ENCODE data around the gene OBI1.

The OBI1 gene

GRCh38 chr13:78658630-78659449 lies at the start of gene OBI1:
Gene OBI1, minus strand, starts transcription at chr13:78659155. Its CDS starts 35 bp downstream, at chr13:78659120.
- peak in 55 of 56 donors; percentile 7 to 95 (median 83) for DNase-seq

GRCh38 chr13:78701383-78701782 lies 42.4 kb upstream of the OBI1 start:
- DNase-seq = no peak

- DNase-seq = no peak
These were observed 41.4 kb upstream of the OBI1 start for GRCh38 chr13:78700121-78700910.

- DNase-seq = peak in 1 of 56 donors; percentile 3
These were observed 30.1 kb upstream of the OBI1 start for GRCh38 chr13:78689011-78689410.

GRCh38 chr13:78686461-78686860 lies 27.5 kb upstream of the OBI1 start:
- DNase-seq = no peak

- peak in 1 of 56 donors; percentile 4 for DNase-seq
These were observed 21.8 kb upstream of the OBI1 start for GRCh38 chr13:78680576-78681350.

- no peak for DNase-seq
These were observed 21.2 kb upstream of the OBI1 start for GRCh38 chr13:78680115-78680561.

- no peak for DNase-seq
These were observed 20.4 kb upstream of the OBI1 start for GRCh38 chr13:78679329-78679728.

GRCh38 chr13:78675112-78675511 lies 16.2 kb upstream of the OBI1 start:
- no peak for DNase-seq

- DNase-seq = no peak
These were observed 15.7 kb upstream of the OBI1 start for GRCh38 chr13:78674638-78675037.

- DNase-seq = no peak
These were observed 3.5 kb upstream of the OBI1 start for GRCh38 chr13:78662467-78662866.

GRCh38 chr13:78660495-78660857 lies 1.5 kb upstream of the OBI1 start:
- no peak for DNase-seq

- DNase-seq = peak in 6 of 56 donors; percentile 2 to 23 (median 8)
These were observed 958 bp upstream of the OBI1 start for GRCh38 chr13:78659732-78660494.

GRCh38 chr13:78659450-78659730 lies 435 bp upstream of the OBI1 start:
- no peak for DNase-seq

GRCh38 chr13:78657699-78658629 lies 991 bp downstream of the OBI1 start:
- no peak for DNase-seq

GRCh38 chr13:78655906-78656305 lies 3.0 kb downstream of the OBI1 start:
- no peak for DNase-seq

- no peak for DNase-seq
These were observed 3.9 kb downstream of the OBI1 start for GRCh38 chr13:78655007-78655406.

GRCh38 chr13:78652651-78653050 lies 6.3 kb downstream of the OBI1 start:
- DNase-seq = no peak

- no peak for DNase-seq
These were observed 8.3 kb downstream of the OBI1 start for GRCh38 chr13:78650717-78651083.
